GM12875 (cell line): ENCODE measurements around the gene TFDP1.

Source experiments
- H3K4me3 ChIP-seq: one replicate; pipeline ENCODE4 v1.5.1; 2011; ENCODE audit warnings: low read depth, low read length, control low read depth
- CTCF ChIP-seq: IDR thresholded peaks from 2 replicates; pipeline ENCODE4 v1.5.1; 2011; ENCODE audit warnings: low read depth, mild to moderate bottlenecking, control low read depth, inconsistent platforms, low read length, moderate library complexity, borderline replicate concordance; ENCODE audit not compliant: insufficient read depth

TFDP1 gene

GRCh38 chr13:113627136-113627535 lies 42.6 kb downstream of the TFDP1 start:
- no peak for TF ChIP-seq CTCF
- no peak overlapping the region for H3K4me3 ChIP-seq

- TF ChIP-seq CTCF, result no peak
Observed at GRCh38 chr13:113628291-113629270, 44.0 kb downstream of the TFDP1 start.

GRCh38 chr13:113629866-113630265 lies 45.3 kb downstream of the TFDP1 start:
- no peak for TF ChIP-seq CTCF

More at GRCh38 chr13:113628291-113629270, 44.0 kb downstream of the TFDP1 start:
- no peak overlapping the region for H3K4me3 ChIP-seq

GRCh38 chr13:113630296-113630695 lies 45.7 kb downstream of the TFDP1 start:
- TF ChIP-seq CTCF, result no peak
- no peak overlapping the region for H3K4me3 ChIP-seq

More at GRCh38 chr13:113629866-113630265, 45.3 kb downstream of the TFDP1 start:
- no peak overlapping the region for H3K4me3 ChIP-seq

GRCh38 chr13:113630804-113631203 lies 46.3 kb downstream of the TFDP1 start:
- no peak for TF ChIP-seq CTCF
- H3K4me3 ChIP-seq, result no peak overlapping the region

- no peak for TF ChIP-seq CTCF
- no peak overlapping the region for H3K4me3 ChIP-seq
Observed at GRCh38 chr13:113631341-113632095, 47.0 kb downstream of the TFDP1 start.
